Activated T-cell treated with anti-CD3 and anti-CD28 coated beads for 24 hours (primary cell): ENCODE measurements around the gene KIAA0930.

Source experiments
- DNase-seq: peaks from one replicate; pipeline ENCODE4 v3.0.0-alpha.2; 2020; ENCODE audit warnings: low read depth

Gene KIAA0930

DNA sequence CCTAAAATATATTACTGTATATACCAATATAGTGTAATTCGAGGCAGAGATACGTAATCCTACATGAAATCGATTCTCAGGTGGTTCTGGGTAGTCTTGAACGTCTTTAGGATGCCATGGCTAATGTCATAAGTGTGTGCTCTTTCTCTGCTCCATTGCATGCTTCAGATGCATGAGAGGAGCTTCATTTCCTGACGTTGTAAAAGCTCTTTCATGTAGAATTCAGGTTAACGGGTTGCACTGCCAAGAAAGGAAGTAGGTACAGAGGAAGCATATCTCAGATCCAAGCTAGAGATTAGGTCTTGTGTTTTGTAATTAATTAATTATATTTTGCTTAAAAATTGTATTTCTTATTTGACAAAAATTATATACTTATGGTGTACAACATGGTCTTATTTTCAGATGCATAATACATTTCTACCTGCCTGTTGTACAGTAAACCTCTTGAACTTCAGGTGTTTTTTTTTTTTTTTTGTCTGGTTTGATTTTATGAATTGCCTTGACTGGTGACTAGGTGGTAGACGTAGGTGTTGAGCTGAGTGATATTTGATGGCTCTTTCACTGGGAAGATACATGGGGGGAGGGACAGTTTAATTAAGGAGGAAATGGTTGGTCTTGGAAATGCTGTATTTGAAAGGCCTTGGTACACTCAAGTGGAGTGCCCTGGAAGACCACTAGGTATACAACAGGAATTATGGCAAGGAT lies 67.7 kb downstream of the KIAA0930 start:
- no peak for DNase-seq

DNA sequence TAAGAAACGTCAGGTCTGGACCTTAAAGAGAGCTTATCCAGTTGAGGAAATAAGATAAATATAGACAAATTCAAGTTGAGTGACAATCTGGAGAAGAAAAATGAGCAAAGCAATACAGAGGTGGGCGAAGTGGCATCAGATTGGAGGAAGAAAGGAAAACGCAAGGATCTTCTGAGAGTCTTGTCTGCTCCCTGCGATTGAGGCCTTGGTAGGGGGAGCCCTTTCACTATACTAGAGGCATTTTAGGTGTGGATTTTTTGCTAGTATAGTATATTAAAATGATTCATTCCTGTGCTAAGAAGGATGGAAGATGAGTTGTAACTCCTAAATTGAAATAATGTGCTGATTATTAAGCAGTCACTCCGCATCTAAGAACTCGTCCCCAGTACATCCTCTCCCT lies 68.9 kb downstream of the KIAA0930 start:
- no peak for DNase-seq

DNA sequence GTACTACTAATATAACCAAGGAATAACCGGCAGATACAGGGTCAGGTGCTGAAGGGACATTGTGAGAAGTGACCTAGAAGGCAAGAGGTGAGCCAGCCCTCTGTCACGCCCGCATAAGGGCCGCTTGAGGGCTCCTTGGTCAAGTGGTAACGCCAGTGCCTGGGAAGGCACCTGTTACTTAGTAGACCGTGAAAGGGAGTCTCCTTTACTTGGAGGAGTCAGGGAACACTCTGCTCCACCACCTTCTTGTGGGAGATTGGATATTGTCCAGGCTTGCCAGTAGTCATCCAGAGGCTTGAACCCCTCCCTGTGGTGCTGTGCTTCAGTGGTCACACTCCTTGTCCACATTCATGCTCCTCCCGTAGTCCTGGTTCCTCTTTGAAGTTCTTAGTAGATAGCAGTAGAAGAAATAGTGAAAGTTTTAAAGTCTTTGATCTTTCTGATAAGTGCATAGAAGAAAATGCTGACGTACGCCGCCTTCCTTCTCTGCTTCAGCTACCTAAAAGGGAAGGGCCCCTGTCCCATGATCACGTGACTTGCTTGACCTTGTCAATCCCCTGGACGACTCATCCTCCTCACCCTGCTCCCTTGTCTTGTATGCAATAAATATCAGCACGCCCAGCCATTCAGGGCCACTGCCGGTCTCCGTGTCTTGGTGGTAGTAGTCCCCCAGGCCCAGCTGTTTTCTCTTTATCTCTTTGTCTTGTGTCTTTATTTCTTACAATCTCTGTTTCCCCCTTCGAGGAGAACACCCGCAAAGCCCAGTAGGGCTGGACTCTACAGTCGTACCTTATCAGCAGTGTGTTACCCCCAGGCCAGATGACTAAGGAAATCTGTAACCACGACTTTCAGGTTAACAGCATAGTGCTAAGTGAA lies 70.9 kb downstream of the KIAA0930 start:
- no peak for DNase-seq

DNA sequence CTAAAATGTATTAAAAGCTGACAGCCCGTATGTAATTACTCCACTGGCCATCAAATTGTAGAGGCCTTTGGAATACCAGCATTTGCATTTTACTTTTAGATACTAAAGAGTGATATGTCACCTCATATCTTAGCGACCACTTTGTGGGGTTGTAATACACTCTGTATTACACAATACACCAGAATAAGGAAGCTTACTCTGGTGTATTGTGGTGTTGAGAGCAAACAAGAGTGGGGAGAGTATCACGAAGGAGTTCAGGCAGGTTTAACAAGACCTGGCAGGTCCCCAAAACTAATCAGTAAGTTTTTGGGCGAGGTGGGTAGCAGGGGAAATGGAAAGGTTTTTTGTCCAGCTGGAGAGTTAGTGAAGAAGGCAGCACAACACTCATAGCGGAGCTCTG lies 73.8 kb downstream of the KIAA0930 start:
- DNase-seq = no peak

DNA sequence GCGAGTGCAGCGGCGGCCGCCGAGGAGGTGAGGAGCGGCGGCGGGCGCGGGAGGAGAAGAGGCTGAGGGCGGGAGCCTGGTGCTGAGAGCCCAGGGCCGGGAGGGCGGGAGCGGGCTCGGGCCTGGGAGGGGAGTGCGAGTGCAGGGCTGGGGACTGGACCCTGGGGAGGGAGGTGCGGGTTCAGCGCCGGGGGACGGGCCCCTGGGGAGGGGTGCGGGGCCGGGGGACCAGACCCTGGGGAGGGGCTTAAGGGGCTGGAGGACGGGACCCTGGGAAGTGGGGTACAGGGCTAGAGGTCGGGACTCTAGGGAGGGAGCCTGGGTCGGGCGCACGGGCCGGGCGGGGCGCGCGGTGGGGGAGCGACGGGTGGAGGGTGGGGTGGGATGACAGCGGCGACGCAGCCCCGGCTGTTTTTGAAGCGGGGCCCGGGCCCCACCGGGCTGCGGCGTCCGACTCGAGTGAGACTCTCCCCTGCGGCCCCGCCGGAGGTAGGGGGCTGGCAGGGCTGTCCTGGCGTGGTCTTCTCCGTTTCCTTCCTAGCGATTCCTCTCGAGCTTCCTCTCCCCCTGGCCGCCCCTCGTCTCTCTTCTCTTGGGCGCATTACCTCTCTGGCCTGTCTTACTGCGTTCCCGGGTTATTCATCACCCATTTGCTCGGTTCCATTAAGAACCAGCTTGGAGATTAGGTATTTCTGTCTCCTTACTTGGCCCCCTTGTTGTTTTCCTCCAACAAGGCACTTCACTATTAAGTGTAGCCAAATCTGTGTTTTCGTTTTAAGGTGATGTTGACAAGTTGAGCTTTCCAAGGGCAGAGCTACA lies 76.2 kb downstream of the KIAA0930 start:
- no peak for DNase-seq

DNA sequence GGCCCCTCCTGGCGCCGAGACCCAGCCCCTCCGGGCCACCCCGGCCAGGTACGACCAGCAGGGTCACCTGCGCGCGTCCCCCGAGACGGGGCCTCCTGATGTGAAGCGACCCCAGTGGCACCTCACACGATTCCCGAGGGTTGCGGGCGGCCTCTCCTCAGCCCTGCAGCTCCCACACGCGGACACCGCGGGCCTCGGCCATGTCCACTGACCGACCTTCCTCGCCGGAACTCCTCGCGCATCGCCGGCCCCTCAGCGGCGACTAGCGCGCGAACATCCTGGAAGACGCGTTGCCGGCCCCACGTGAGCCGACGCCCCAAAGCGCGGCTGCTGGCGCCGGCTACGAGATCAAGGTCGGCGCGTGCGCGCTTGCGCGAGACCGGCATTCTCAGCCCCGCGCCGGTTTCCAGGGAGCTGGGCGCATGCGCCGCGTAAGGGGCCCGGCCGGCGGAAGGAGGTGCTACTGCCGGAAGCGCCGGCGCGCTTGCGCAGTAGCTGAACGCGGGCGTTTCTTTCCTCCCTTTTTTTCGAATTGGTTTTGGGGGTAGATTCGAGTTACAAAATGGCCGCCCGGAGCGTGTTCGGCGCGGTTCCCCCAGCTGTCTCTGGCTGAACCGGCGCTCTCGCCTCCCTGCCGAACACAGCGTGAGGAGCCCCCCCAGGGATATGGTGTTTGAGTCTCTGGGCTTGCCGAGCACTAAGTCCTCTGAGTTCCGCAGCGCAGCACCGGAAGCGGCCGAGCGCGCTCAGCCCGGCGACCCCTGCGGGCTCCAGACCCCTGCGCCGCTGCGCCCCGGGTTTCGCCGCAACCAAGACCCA lies 77.0 kb downstream of the KIAA0930 start, which contains the start of gene NUP50:
TSS of gene NUP50 (plus strand) at position 475 of the 819 bp plus-strand sequence. CDS start 4,253 bp downstream, outside the sequence.
- DNase-seq = peak; percentile 95

DNA sequence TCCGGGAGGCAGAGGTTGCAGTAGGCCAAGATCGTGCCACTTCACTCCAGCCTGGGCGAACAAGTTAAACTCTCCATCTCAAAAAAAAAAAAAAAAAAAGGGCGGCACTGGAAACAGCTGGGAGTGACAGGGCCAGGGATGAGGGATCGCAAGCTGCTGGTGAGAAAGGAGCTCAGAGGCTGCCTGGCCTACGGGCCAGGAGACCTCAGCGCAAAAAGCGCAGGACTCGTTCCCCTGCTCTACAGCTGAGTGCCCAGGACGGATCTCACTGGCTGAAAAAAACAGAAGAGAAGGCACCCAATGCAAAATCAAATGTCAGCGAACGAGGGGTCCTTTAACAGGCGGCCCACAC lies 77.6 kb downstream of the KIAA0930 start:
- DNase-seq = no peak

DNA sequence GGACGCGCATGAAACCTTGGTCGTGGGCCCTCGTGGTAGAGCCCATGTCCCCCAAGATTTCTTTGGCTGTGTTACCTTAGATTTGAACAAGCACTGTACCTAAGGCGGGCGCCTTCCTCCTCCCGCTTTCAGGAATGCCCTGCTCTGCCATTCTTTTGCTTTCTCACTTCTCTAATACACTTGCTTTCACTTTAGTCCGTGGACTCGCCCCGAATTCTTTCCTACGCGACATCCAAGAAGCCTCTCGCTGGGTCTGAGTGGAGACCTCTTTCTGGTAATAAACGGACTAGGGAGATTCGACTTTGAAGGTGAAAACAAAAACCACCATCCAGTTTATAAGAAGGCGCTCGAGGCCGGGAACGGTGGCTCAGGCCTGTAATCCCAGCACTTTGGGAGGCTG lies 78.2 kb downstream of the KIAA0930 start:
- DNase-seq = no peak

DNA sequence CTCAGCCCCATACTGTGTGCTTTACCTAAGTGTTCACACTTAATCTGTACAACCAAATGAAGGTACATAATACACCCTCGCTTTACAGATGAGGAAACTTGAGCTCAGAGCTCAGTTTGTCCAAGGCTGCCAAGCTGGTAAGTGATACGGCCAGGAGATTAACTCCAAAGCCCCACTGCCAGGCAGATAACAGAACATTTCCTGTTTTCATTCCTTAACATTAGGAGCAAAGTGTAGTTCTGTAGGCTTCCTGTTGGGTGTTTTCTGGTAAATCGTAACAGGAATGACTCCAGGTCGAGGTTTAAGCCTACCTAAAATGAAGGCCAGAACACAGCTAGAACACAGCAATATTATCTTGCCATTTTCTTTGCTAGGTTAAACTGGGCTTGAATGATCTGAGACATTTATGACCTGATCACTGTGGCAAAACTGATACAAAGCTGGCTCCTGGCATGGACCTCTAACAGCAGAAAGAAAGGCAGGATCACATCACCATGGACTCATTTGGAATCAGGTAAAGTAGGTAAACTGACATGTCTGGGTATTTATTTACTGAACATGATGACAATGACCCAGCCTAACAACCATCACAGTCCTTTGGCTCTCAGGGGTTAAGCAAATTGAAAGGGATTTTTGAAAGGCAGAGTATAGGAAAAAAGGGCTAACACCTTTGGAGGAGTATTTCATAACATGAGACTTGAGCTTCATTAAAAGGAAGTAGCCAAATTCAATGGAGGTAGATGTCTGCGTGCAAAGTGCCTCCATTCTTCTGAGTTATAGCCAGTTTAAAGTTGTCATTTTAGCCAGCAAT lies 80.8 kb downstream of the KIAA0930 start:
- no peak for DNase-seq

DNA sequence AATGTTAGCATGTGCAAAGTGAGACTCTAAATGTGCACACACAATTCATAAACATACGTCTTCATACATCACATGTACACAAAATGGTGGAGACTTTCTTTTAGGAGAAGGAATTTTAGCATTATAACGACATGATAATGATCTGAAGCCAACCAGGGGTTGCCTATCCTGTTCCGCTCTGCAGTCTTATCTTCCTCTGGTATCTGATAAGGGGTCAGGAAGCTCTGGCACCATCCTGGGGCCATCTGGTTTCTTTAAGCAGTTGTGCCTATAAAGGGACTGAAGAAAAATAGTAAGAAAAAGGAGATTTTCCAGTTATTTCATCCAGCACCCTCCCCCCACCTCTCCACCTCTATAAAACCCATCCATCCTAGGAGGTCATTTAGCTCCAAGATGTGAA lies 82.8 kb downstream of the KIAA0930 start:
- no peak for DNase-seq

DNA sequence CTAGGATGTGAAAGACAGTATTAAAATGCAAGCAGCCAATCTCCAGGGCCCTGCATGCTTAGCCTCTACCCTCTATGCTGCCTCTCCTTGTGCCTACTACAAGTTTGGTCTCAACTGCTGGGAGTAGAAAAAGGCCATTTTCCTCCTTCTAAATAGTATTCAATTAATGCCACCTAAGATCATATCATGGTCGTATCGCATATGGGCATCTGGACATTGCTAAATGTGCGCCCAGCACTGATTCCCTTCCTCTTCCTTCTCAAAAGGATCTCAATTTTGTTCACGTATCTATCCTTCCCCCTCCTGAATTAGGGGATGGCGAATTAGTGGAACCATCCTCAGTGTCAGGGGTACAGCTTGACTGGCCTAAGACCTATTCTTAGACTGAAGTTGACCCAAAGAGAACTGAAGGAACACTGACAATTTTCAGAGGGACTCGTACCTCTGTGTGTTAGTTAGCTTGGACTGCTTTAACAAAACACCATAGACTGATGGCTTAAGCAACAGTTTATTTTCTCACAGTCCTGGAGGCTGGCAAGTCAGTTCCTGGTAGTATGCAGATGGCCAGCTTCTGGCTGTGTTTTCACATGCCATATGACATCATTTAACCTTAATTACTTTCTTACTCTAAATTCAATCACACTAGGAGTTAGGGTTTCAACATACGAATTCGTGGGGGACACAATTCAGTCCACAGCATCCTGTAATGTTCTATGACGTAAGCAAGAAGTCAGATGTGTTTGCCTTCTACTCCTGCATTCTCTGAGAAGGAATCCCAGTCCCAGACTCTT lies 85.4 kb downstream of the KIAA0930 start:
- no peak for DNase-seq

DNA sequence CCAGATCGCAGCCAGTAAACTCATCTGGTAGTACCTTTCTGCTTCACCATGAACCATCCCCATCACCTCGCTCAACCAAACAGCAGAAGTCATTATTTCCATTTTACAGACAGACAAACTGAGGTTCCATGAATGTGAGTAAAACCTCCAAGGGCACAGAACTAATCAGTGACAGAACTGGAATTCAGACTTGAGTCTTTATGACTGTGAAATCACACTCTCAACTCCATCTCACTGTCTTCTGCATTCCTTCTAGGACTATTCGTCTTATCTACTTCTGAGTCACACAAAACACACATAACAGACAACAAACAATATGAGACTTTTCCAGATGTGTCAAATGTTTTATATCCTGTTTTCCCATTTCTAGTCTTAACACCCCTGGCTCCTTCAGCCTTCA lies 86.3 kb downstream of the KIAA0930 start:
- DNase-seq = no peak

DNA sequence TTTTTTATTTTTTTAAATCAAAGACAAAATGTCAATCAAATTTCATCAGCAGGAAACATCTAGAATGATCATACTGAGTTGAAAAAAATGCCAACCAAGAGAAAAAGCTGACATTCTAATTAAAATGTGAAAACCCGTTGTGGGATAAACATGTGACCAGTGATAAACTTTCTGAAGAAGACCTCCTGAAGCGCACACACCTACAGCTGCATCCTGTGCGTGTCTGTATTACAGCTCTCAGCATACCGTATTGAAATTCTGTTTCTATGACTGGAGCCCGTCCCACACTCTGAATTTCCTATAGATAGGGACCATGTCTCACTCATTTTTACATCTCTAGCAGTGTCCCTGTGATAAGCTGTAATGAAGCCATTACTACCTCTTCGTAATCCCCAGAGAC lies 89.2 kb downstream of the KIAA0930 start:
- DNase-seq = no peak

DNA sequence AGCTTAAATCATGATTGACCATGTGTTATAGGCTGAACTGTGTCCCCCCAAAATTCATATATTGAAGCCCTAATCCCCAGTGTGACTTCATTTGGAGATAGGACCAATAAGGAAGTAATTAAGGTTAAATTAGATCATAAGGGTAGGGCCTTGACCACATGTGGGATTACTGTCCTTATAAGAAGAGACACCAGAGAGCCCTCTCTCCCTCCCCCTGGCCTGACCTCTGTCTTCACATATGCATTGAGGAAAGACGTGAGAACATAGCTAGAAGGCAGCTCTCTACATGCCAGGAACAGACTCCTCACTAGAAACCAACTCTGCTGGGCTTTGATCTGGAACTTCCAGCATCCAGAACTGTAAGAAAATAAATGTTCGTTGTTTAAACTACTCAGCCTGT lies 90.6 kb downstream of the KIAA0930 start:
- DNase-seq = no peak

DNA sequence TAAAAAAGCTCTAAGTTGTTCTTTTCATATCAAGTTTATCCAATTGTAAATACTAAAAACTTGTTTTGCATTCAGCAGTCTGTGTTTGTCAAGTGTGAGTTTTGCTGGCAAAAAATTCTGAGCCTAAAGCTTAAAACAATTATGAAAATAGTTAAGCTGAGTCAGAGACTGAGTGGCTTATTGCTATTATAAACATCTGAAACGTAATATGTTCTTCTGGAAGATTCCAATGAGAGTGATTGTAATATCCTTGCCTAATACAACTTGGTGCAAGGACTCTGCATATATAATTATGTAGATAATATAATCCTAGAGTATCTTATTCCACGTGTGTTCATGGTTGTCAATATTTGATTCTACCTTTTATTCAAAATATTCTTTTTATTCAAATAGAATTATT lies 91.0 kb downstream of the KIAA0930 start:
- DNase-seq = no peak

DNA sequence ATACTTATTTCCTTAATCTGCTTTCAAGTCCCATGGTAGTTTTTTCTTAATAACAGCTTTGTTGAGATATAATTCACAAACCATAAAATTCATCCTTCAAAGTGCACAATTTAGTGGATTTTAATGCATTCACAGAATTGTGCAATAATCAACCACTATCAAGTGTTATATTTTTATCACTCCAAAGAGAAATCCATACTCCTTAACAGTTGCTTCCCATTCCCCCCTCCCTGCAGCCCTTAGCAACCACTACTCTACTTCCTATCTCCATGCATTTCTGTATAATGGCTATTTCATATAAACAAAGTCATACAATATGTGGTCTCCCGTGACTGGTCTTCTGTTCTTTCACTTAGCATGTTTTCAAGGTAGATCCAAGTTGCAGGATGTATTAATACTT lies 95.8 kb downstream of the KIAA0930 start:
- DNase-seq = no peak

DNA sequence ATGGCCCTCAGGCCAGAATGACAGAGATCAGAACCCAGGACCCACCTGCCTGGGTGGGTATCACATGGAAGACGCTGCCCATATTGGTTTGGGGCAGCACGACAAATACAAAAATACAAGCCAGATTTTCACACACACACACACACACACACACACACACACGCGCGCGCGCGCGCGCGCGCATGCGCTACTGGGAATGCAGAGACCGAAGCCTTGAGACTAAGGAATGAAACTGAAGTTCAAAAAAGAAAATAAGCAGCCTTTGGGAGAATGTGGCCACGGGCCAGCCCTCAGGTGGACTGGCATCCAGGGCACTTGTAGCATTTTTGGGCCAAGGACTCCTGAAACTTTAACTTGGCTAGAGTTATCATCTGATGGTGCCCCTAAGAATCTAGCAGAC lies 98.3 kb downstream of the KIAA0930 start:
- no peak for DNase-seq
